ENCODE measurements around the gene TOP3A.
"Not testable (repeated sequence)": the region's sequence is repeated elsewhere in the genome, so short reads cannot be mapped to it uniquely, and the experiment has no call there.

Gene TOP3A

DNA sequence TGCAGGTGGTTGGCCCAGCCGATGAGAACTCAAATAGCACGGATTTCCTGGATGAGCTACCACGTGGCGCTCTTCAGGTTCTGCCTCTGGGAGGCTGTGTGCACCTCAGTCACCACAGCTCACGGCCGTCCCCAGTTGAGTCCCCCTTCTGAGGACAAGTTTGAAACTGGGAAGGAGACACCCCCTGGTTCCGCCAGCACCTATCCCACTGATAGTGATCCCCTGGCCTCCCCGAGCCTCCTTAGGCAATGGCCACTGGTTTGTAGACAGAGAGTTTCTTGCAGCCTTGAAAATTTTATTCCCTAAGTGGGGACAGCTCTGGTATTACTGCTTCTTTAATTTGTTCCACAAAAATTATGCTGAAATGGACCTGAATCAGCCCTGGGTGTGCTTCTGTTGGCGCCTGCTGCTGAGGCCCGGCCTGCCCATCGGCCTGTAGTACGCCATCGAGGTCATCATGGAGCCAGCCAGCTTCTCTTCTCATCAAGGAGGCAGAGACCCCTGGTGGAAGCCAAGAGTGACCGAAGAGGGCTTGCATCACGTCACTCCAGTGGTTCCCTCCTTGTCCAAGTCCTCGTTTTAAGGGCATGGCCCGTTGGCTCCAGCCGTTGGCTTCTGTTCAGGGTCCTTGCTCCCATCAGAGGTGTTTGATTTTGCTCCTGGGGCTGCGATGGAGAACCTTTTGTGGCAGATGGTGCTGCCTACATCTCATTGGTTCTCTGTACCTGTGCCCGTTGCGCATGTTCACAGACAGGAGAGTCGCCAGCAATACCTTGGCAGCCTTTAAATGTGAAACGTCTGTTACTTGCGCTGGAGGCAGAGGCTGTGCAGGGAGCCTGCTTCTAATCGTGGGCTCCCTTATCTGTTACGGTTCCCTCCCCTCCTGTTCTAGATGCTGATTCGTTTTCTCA, 9.6 kb upstream of the TOP3A start:
- no peak for DNase-seq

DNA sequence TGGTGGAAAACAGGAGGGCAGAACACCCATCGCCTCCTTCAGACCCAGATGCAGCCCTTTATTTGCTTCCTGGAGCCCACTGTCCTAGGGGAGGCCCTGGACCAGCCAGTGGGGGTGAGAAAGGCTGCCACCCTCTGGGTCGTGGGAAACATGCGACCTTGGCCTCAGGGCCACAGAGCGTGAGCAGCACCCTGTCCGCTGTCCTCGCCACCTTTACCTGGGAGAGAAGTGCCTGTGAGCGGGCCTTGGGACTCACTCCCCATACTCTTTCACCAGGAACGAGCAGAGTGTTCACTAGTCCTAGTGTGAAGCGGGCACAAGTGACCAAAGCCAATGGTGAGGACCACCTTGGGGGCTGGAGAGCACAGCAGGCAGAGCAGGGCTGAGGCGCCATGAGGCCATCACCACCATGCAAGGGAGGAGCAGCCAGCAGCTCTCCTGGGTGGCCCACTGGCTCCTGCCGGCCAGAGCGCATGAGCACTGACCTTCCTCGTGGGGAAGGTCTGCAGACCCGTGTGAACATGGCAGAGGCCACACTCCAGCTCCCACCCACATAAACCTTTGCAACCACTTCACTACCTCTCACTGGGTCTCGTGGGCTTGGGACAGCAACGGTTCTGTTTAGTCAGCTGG, 8.8 kb upstream of the TOP3A start:
- DNase-seq = no peak

DNA sequence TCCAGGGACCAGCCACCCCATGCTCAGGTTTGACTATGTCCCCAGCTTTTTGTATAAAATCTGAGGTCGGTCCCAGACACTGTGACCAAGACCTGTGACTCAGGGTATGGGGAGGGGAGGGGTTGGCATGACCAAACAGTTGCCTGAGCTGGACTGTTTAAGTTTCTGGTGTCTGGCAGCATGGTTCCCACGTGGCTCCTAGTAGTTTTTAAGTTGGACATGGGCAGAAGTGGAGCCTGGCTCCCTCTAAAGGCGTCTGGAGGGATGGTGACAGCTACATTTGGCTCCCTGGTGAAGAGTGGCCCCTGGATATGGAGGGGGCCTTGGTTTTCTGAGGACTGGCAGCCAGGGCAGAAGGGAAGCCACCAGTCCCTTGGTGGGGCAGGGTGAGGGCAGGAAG, 8.2 kb upstream of the TOP3A start:
- no peak for DNase-seq

DNA sequence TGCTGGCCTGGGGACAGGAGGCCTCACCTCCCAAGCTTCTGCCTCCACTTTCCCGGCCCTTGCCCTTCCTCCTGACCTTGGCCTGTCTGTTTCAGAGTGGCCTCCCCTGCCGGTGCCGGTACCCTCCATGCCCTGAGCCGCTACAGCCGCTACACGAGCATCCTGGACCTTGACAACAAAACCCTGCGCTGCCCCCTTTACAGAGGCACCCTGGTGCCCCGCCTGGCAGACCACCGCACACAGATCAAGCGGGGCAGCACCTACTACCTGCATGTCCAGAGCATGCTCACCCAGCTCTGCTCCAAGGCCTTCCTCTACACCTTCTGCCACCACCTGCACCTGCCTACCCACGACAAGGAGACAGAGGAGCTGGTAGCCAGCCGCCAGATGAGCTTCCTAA, 7.7 kb upstream of the TOP3A start:
- no peak for DNase-seq

DNA sequence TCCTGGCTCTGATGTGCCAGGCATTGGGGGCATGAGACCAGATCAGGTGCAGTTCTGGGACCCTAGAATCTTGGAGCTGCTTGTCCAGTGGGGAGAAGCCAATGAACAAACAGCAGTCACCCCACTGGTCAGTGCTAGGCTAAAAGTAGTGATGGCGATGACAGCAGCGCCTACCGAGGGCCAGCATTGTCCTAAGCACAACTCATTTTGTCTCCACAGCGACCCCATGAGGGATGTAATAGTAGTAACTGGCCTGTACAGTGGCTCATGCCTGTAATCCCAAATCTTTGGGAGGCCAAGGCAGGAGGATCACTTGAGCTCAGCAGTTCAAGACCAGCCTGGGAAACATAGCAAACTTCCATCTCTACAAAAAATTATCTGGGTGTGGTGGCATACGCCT, 6.5 kb upstream of the TOP3A start:
- DNase-seq = no peak

DNA sequence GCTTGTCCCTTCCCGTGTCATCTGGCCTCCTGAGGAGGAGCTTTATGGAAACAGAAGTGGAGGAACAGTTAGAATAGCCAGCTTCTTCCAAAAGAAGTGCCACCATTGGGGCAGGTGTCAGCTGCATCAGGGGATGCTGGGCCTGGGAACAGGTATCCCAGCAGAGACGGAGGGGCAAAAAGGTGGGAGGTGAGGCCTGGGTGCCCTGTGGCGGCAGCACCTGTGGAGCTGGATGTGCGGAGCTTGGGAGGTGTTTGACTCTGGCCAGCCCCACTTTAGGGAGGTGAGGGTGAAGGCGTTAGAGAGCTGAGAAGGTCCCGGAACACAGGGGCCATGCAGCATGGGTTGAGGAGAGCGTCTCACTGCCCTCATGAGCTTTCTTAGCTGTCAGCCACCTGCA, 5.5 kb upstream of the TOP3A start:
- DNase-seq = no peak

DNA sequence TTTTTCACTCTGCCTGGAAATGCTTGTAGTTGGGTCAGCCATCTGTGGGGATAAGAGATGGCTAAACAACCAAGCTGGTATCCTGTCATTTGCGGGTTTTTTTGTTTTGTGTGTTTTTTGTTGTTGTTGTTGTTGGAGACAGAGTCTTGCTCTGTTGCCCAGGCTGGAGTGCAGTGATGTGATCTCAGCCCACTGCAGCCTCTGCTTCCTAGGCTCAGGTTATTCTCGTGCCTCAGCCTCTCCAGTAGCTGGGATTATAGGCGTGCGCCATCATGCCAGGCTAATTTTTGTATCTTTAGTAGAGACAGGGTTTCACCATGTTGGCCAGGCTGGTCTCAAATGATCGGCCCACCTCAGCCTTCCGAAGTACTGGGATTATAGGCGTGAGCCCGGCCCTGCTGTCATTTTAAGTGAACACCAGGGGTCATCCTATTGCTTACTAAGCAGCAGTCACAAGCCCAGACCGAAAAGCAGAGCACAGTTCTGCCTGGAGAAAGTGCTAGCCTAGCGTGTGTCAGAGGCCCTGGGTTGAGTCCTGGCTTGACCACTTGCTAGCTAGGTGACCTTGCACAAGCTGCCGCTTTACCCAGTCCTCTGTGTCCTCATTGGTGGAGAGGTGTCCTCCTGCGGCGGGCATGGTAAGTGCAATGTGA, 4.9 kb upstream of the TOP3A start:
- peak in 3 of 56 donors; percentile 6 to 24 (median 7) for DNase-seq

DNA sequence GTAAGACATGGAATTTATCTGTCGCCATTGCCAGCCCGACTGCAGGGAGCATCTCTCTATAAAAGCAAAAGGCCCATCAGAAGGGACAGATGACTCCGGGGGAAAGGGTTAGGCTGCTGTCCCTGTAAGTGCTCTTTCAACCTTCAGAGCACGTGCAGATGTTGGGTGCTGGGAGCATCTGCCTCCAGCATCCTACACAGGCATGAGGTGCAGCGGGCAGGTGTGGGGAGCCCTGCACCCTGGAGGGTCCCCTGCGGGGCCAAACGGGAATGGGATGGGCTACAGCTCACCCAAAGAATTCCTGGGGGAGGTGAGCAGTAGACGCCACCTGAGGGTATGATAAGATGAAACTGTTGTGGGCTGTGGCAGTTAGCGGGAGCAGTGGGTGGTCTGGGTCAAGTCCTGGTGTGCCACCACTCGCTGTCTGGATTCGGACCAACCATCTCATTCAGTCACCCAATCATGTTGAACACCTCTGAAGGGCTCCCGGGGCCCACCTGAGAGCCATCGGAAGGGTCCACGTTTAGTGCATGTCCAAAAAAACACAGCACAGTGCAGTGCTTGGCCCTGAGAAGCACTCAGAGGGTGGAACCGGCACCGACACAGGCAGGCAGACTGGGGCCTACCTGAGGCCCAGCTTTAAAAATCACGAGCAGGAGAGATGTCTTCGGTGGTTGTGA, 4.1 kb upstream of the TOP3A start:
- DNase-seq = no peak

DNA sequence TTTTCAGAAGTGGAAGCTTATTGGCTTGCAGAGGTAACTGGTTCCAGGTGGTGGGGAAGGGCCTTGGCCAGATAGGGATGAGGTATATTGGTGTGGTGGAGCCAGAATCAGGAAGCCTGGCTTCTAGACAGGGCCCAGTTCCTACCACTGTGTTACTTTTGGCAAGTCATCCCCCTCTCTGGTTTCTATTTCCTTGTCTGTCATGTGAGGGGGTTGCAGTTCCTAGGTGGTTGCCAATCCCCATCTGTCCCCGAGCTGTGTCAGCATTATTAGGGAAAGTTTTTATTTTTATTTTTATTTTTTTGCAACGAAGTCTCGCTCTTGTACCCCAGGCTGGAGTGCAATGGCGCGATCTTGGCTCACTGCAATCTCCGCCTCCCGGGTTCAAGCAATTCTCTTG, 3.3 kb upstream of the TOP3A start:
- no peak for DNase-seq

DNA sequence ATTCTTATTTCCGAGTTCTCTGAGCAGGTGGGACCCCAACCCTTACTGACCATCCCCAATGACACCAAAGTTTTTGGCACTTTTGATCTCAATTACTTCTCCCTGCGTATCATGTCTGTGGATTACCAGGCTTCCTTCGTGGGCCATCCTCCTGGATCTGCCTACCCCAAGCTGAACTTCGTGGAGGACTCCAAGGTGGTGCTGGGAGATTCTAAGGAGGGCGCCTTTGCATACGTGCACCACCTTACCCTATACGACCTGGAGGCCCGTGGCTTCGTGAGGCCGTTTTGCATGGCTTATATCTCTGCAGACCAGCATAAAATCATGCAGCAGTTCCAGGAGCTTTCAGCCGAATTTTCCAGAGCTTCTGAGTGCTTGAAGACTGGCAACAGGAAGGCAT, 1.2 kb upstream of the TOP3A start:
- no peak for DNase-seq

DNA sequence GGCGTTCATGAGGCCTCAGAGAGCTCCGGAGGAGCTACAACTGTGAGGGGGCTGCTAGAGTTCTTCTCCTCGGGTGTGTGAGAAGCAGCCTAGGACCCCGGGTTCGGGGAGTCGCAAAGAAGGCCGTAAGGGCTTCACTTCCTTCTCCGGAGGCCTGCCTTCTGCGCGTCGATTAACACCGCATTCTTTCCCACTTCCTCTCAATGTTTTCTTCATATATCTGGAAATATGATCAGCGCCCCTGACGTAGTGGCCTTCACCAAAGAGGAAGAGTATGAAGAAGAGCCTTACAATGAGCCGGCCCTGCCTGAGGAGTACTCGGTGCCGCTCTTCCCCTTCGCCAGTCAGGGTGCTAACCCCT, 748 bp upstream of the TOP3A start:
- DNase-seq = no peak

DNA sequence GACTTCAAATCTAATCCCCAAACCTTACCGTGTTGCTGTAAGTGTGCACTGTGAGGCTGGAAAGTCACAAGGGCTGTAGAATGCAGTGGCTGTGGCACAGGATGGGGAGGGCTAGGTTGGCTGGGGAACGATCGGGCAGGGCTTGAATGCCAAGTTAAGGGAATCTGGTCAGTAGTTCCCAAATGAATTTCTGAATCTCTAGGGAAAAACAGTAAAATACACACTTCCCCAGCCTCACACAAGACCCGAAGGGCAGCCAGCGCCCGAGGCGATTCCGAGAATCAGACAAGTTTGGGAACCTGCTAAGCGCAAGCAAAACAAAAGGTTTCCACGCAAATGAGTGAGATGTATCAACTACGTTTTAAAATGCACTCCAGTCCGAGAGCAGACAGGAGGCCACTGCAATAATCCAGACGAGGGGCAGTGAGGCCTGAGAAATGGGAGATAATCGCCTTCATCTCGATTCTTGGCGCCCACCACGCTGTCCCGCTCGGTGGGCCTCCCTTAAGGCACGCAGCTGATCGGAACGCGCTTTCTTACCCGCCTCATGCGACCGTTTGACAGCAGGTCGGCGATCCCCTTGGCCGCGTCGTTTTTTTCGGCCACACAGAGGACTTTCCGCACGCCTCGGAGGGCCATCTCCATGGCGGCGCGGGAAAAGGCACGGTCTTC, 599 bp downstream of the TOP3A start:
- DNase-seq = peak in 3 of 56 donors; percentile 38 to 58 (median 50)

DNA sequence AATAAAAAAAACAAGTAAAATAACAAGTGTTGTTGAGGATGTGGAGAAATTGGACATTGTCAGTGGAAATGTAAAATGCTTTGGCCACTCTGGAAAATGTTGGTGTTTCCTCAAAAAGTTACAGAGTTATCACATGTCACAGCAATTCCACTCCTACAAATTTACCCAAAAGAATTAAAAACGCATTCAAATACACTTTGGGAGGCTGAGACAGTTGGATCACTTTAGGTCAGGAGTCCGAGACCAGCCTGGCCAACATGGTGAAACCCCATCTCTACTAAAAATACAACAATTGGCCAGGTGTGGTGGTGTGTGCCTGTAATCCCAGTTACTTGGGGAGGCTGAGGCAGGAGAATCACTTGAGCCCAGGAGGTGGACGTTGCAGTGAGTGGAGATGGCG, 5.6 kb downstream of the TOP3A start:
- DNase-seq = no peak

DNA sequence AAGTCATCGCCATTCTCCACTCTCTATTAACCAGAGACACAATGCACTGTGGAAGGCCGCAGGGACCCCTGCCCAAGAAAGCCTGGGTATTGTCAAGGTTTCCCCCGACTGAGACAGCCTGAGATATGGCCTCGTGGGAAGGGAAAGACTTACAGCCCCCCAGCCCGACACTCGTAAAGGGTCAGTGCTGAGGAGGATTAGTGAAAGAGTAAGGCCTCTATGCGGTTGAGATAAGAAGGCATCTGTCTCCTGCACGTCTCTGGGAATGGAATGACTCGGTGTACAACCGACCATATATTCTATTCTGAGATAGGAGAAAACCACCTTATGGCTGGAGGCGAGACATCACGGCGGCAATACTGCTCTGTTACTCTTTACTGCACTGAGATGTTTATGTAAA, 11.6 kb downstream of the TOP3A start:
- not testable (repeated sequence) for DNase-seq

DNA sequence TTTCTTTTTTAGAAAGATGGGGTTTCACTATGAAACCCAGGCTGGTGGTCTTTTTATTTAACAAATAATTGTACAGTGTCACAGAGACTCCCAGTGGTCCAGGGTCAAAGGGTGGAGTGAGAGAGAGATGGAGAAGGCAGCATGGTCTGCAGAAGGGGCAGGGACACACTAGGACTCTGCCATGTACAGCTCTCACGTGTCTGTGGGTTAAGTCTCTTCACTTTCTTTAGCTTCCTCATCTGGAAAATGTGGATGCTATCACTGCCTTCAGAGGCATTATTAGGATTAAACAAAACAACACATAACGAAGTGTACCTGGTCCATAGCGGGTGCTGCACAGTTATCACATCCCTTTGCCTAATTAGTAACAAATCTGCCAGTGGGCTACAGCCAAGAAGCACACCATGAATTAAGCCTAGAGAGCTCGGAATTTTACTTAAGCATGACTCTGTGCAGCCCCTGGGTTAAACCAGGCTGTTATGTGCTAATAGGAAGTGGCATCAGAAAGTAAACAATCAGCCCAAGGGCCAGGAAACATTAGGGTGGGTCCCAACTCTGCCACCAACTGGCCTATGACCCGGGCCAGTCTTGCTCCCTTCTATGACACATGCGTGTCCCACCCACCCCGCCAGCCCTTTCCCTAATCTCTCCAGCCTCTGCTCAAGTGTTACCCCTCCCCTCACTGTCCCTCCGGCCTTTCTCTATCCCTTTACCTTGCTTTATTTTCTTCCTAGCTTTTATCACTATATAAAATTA, 13.9 kb downstream of the TOP3A start:
- DNase-seq = no peak

DNA sequence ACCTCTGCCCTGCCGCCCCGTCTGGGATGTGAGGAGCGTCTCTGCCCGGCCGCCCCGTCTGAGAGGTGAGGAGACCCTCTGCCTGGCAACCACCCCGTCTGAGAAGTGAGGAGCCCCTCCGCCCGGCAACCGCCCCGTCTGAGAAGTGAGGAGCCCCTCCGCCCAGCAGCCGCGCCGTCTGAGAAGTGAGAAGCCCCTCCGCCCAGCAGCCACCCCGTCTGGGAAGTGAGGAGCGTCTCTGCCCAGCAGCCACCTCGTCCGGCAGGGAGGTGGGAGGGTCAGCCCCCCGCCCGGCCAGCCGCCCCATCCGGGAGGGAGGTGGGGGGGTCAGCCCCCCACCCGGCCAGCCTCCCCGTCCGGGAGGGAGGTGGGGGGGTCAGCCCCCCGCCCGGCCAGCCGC, 16.7 kb downstream of the TOP3A start:
- DNase-seq = not testable (repeated sequence)

DNA sequence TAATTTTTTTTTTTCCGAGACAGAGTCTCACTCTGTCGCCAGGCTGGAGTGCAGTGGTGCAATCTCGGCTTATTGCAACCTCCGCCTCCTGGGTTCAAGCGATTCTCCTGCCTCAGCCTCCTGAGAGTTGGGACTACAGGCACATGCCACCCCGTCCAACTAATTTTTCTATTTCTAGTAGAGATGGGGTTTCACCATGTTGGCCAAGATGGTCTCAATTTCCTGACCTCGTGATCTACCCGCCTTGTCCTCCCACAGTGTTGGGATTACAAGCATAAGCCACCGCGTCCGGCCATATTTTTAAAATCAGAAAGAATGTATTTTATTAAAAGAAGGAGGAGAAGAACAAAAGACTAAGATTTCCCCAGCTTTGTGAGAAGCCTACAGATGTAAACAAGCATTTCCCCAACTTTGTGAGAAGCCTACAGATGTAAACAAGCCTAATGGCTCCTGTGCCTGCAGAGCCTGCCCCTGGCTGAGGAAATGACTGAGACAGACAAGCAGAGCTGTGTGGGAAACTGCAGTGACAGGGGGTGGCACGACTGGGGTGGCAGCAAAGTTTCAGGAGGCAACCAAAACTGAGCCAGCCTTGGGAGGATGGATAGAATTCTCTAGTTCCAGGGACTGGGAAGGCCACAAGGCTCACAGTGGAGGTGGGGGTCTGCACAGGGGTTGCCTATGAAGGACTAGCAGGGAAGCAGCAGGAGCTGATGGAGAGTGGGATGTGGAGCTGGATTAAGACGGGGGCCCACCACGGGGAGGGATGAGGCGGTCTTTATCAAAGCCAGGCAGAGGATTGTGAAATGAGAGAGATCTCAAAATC, 22.9 kb downstream of the TOP3A start:
- DNase-seq = no peak

DNA sequence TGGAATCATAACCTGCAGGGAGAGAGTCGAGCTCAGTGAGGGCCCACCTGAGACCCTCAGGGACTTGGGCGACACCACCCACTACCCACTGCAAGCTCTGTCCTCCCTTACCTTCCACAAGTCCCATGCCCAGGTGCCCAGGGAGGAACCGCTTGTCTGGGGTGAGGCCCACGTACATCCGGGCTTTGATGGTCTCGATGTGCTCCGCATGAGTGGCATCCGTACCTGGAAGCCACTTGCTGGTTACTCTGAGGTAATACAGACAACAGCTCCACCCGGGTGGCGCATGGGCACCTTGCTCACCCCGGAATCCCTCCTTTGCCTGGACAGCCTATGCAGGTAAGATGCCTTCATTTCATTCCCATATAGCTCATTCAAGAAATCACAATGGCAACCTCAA, 29.5 kb downstream of the TOP3A start:
- DNase-seq = no peak

DNA sequence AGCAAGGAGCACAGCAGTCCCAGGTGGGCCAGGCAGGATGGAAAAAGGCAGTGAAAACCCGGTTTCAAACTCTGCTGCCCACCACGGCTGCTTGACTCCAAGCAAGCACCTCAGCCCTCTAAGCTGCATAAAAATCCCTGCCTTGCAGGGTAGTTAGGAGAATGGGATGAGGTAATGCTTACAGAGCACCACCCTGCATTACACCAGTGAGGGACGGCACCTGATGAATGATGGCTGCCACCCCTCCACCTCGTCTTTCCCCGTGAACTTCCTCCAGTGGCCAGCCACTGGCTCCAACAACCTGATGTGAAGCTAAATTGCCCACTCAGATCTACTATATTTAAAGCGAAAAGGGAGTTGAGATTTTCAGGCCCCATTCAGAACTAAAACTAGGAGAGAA, 33.0 kb downstream of the TOP3A start:
- DNase-seq = no peak

Data from nucleus accumbens (tissue), 56 donors.